ENCODE measurements around the gene NTM. TPM values are rescaled to one million over a fixed set of nuclear protein-coding genes. Genes with fewer than 3 reads are reported as not detected.
"Not testable (repeated sequence)": the region's sequence is repeated elsewhere in the genome, so short reads cannot be mapped to it uniquely, and the experiment has no call there.

NTM gene
- total RNA-seq, 1 donor from 2014 or later: 4.3 TPM

DNA sequence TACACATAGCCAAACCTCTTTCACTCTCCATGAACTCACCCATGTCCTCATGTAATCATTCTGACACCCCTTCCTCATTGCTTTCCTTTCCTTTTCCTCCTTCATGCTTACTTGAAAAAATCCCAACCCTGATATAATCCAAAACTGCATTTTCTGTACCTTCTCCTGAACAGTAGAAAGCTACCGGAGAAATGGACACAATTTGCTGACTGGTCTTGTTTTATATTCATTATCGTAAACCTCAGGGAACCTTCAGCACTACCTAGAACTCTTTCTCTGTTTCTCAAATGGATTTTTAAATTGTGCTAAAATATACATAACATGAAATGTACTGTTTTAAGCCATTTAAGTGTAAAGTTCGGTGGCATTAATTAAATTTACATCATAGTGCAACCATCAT lies 996.9 kb downstream of the NTM start:
- Mint-ChIP-seq H3K9me3 (ENCODE audit: low read depth) (peaks cover 4% of the 10 kb centered on the region), H3K36me3 (ENCODE audit: insufficient read depth) (no peaks in the 10 kb centered on the region), H3K4me3 (ENCODE audit: low read depth) (no peak overlapping the region), H3K4me1 (ENCODE audit: low read depth) (no peaks in the 10 kb centered on the region), H3K27ac (no peak overlapping the region), H3K27me3 (peaks cover 9% of the 10 kb centered on the region)
- no peak for TF ChIP-seq CTCF (IDR thresholded peaks at IDR 0.05; ENCODE audit: unreplicated experiment)
- DNase-seq (ENCODE audit: low spot score, unreplicated experiment): no peak

- DNase-seq (ENCODE audit: low spot score, unreplicated experiment); H3K4me1 Mint-ChIP-seq (ENCODE audit: low read depth); H3K36me3 Mint-ChIP-seq (ENCODE audit: insufficient read depth); H3K9me3 Mint-ChIP-seq (ENCODE audit: low read depth); H3K4me3 Mint-ChIP-seq (ENCODE audit: low read depth); H3K27ac Mint-ChIP-seq: not testable (repeated sequence)
- peaks cover 10% of the 10 kb centered on the region for H3K27me3 Mint-ChIP-seq
These were observed 999.7 kb downstream of the NTM start for GRCh38 chr11:132370114-132370513.

DNA sequence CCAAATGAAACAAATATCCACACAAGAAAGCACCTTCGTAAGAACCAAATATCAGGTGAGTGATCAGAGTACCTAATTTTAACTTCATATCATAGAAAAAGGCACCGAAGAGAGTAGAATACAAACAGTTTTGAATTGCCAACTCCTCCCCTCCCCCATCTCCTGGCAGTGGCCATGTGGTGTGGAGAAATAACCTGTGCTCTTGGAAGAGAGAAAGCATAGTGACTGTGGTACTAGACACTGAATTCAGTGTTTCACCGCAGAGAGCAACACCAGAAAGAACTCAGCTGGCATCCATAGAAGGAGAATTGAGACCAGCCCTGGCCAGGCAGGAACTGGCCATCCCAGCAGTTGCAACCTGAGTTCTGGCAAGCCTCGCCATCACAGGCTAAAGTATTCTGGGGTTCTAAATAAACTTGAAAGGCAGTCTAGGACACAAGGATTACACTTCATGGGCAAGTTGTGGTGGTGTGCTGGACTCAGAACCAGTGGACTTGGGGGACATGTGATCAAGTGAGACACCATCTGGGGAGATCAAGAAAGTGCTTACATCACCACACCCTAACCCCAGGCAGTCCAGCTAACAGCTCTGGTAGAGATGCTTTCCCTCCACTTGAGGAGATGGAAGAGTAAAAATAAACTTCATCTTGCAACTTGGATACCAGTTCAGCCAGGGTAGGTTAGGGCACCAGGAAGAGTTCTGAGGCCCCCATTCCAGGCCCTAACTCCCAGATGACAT lies 1003.2 kb downstream of the NTM start:
- no peaks in the 10 kb centered on the region for H3K4me1 Mint-ChIP-seq (ENCODE audit: low read depth)

GRCh38 chr11:132379540-132379939 lies 1009.1 kb downstream of the NTM start:
- DNase-seq (ENCODE audit: low spot score, unreplicated experiment): no peak
- Mint-ChIP-seq H3K4me3 (ENCODE audit: low read depth) (no peak overlapping the region), H3K4me1 (ENCODE audit: low read depth) (no peaks in the 10 kb centered on the region), H3K27ac (no peak overlapping the region), H3K27me3 (peaks cover 2% of the 10 kb centered on the region), H3K9me3 (ENCODE audit: low read depth) (peaks cover 23% of the 10 kb centered on the region), H3K36me3 (ENCODE audit: insufficient read depth) (peaks cover 2% of the 10 kb centered on the region)
- no peak for TF ChIP-seq CTCF (IDR thresholded peaks at IDR 0.05; ENCODE audit: unreplicated experiment)

More for the DNA sequence above, 1003.2 kb downstream of the NTM start:
- H3K36me3 Mint-ChIP-seq (ENCODE audit: insufficient read depth): no peaks in the 10 kb centered on the region
- no peak overlapping the region for H3K27ac Mint-ChIP-seq
- no peak for DNase-seq (ENCODE audit: low spot score, unreplicated experiment)
- no peak for TF ChIP-seq CTCF (IDR thresholded peaks at IDR 0.05; ENCODE audit: unreplicated experiment)
- no peak overlapping the region for H3K4me3 Mint-ChIP-seq (ENCODE audit: low read depth)
- peaks cover 10% of the 10 kb centered on the region for H3K27me3 Mint-ChIP-seq
- peaks cover 4% of the 10 kb centered on the region for H3K9me3 Mint-ChIP-seq (ENCODE audit: low read depth)
